Parathyroid adenoma (tissue), 2 donors: ENCODE data around the gene CADPS2.

Experiments
- H2AFZ ChIP-seq: fragments of 300-600 bp; sonication (generic); one replicate; pipeline ENCODE4 v1.7.0; 2017; ENCODE audit warnings: antibody characterized with exemption, mild to moderate bottlenecking
- H3K27ac ChIP-seq: fragments of 300-600 bp; sonication (generic); one replicate; pipeline ENCODE4 v1.7.0; 2017
- H3K27me3 ChIP-seq: fragments of 300-600 bp; sonication (generic); one replicate; pipeline ENCODE4 v1.7.0; 2017; ENCODE audit warnings: low read length; ENCODE audit not compliant: control insufficient read depth, insufficient read depth
- H3K36me3 ChIP-seq: fragments of 300-600 bp; sonication (generic); one replicate; pipeline ENCODE4 v1.7.0; 2017; ENCODE audit warnings: low read length; ENCODE audit not compliant: control insufficient read depth, insufficient read depth
- H3K4me1 ChIP-seq: fragments of 300-600 bp; sonication (generic); one replicate; pipeline ENCODE4 v1.7.0; 2017; ENCODE audit warnings: control low read depth
- H3K4me2 ChIP-seq: fragments of 300-600 bp; sonication (generic); one replicate; pipeline ENCODE4 v1.7.0; 2017; ENCODE audit warnings: low read length
- H3K4me3 ChIP-seq: fragments of 300-600 bp; sonication (generic); one replicate; pipeline ENCODE4 v1.7.0; 2017; ENCODE audit warnings: low read depth, low read length
- H3K79me2 ChIP-seq: fragments of 300-600 bp; sonication (generic); one replicate; pipeline ENCODE4 v1.7.0; 2017; ENCODE audit warnings: control low read depth
- H3K9ac ChIP-seq: fragments of 300-600 bp; sonication (generic); one replicate; pipeline ENCODE4 v1.7.0; 2017; ENCODE audit warnings: mild to moderate bottlenecking
- H3K9me3 ChIP-seq: fragments of 300-600 bp; sonication (generic); one replicate; pipeline ENCODE4 v1.7.0; 2017; ENCODE audit warnings: low read length; ENCODE audit not compliant: control insufficient read depth
- CTCF ChIP-seq: fragments of 300-600 bp; sonication (generic); IDR thresholded peaks from one replicate; pipeline ENCODE4 v1.7.0; 2017; ENCODE audit warnings: antibody characterized with exemption, mild to moderate bottlenecking
- donor health status: primary hyperparathyroidism.

The CADPS2 gene

DNA sequence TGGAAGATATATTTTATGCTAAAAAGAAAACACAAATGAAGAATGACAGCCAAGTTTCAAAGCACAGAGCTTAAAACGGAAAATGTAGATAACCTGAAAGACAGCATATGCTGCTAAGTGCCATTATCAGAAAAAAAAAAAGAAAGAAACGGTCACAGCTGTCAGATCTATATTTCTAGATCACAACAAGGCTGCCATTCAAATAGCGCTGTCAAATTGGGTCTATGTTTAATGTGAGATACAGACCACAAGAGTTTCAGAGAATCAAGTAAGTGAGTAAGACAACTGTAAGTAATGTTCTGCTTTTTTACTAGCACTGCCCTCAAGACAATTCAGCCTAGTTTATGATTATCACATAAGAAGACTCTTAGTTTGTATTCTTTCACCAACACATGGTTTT, 117.4 kb downstream of the CADPS2 start:
- Histone ChIP-seq H3K4me3 (no peak overlapping the region), H3K9me3 (no peaks in the 10 kb centered on the region), H3K79me2 (no peaks in the 10 kb centered on the region), H3K36me3 (no peaks in the 10 kb centered on the region), H2AFZ (no peak overlapping the region), H3K4me1 (no peaks in the 10 kb centered on the region), H3K27me3 (no peaks in the 10 kb centered on the region), H3K27ac (no peak overlapping the region), H3K4me2 (no peak overlapping the region), H3K9ac (no peak overlapping the region)
- no peak for TF ChIP-seq CTCF

DNA sequence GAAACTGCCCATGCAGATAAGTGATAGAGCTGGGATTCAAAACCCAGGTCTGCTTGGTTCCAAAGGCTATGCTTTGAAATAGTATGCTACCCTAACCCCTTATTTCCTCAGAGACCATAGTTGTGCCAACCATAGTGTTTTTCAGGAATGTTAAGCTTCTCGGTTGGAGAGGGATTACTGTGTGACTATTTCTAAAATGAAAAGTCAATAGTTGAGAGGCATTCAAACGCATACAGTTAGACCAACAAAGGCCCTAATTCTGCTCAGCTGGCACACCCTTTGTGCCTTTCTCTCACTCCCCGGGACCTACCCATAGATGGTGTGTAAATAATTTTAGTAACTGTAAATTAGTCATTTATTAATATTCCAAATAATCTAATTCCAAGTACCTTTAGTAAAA, 118.9 kb downstream of the CADPS2 start:
- no peak for TF ChIP-seq CTCF
- Histone ChIP-seq H3K9me3 (no peaks in the 10 kb centered on the region), H3K27me3 (no peaks in the 10 kb centered on the region), H2AFZ (no peak overlapping the region), H3K9ac (no peak overlapping the region), H3K79me2 (no peaks in the 10 kb centered on the region), H3K27ac (no peak overlapping the region), H3K4me1 (no peaks in the 10 kb centered on the region), H3K36me3 (no peaks in the 10 kb centered on the region), H3K4me3 (no peak overlapping the region), H3K4me2 (no peak overlapping the region)

DNA sequence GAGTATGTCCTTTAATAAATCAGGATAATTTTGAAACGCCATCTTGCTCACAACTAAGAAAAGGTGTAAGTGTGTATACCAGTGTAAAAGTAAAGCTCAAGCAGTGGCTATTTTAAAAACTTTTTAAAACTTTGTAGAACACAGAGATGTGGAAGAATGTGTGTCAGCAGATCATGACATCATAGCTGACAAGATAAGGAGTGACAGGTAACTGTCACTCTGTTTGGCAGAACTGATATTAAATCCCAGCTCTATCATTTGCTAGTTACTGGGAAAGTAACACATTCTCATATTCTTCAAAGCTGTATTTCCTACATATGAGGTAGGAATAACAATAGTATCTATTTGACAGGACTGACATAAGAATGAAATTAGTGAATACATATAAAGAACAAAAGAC, 119.7 kb downstream of the CADPS2 start:
- no peaks in the 10 kb centered on the region for H3K9me3 ChIP-seq
- no peak overlapping the region for H3K9ac ChIP-seq
- no peak overlapping the region for H3K4me2 ChIP-seq
- no peak overlapping the region for H3K4me3 ChIP-seq
- no peaks in the 10 kb centered on the region for H3K36me3 ChIP-seq
- no peaks in the 10 kb centered on the region for H3K4me1 ChIP-seq
- no peak overlapping the region for H3K27ac ChIP-seq
- H3K27me3 ChIP-seq, result no peaks in the 10 kb centered on the region
- no peak overlapping the region for H2AFZ ChIP-seq
- H3K79me2 ChIP-seq, result no peaks in the 10 kb centered on the region
- TF ChIP-seq CTCF, result no peak

DNA sequence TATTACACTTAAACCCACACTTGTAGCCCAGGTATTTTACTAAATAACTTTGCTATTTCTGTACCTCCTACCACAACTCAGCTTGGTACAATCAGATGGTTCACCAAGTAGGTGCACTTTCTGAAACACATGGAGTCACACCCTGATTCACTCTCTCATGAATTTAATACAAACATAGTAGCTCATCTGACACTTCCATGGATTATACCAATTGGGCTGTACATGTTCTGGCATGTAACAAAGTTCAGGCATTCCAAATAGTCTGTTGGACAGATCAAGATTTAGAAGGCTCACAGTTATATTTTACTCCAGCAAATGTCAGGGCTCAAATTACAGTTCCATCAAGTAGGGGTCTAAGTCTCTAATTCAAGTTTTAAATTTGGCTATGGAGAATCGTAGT, 121.4 kb downstream of the CADPS2 start:
- Histone ChIP-seq H3K9ac (no peak overlapping the region), H3K27ac (no peak overlapping the region), H2AFZ (no peak overlapping the region), H3K27me3 (no peaks in the 10 kb centered on the region), H3K36me3 (no peaks in the 10 kb centered on the region), H3K4me3 (no peak overlapping the region), H3K9me3 (no peaks in the 10 kb centered on the region), H3K4me1 (no peaks in the 10 kb centered on the region), H3K79me2 (no peaks in the 10 kb centered on the region), H3K4me2 (no peak overlapping the region)
- no peak for TF ChIP-seq CTCF

DNA sequence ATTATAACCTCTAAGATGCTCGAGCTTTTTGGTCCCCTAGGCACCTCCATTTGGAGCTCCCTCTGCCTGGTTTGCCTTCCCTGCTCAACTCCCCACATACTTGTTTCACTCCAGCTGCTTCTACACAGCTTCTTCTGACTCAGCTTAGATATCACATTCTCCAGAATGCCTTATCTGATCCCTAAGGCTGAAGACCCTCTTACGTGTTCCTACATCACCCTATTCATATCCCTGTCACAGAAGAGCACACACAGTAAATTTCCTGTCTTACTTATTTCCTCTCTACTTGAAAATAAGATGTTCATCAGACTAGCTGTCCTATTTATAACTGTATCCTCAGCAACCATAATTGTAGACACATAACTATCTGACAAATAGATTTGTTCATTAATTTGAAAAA, 122.2 kb downstream of the CADPS2 start:
- H3K79me2 ChIP-seq, result no peaks in the 10 kb centered on the region
- no peaks in the 10 kb centered on the region for H3K27me3 ChIP-seq
- H3K27ac ChIP-seq, result no peak overlapping the region
- no peak overlapping the region for H3K4me2 ChIP-seq
- H2AFZ ChIP-seq, result no peak overlapping the region
- no peak overlapping the region for H3K4me3 ChIP-seq
- no peaks in the 10 kb centered on the region for H3K36me3 ChIP-seq
- no peaks in the 10 kb centered on the region for H3K9me3 ChIP-seq
- TF ChIP-seq CTCF, result no peak
- H3K4me1 ChIP-seq, result no peaks in the 10 kb centered on the region
- no peak overlapping the region for H3K9ac ChIP-seq
